MM.1S (cell line): Measurements from ENCODE around the gene IL27RA.

Source experiments
- DNase-seq: peaks from one replicate; pipeline ENCODE4 v3.0.0-alpha.2; 2015
- H2AFZ ChIP-seq: fragments of 300-600 bp; sonication (generic); 2 replicates; pipeline ENCODE4 v1.6.0; 2016; ENCODE audit warnings: antibody characterized with exemption, low read length
- H3F3A ChIP-seq: fragments of 300-600 bp; sonication (generic); 2 replicates; pipeline ENCODE4 v1.6.1; 2016; ENCODE audit warnings: mild to moderate bottlenecking, antibody characterized with exemption, low read length, moderate library complexity, mixed read lengths; ENCODE audit not compliant: insufficient read depth
- H3K27ac ChIP-seq: fragments of 300-600 bp; sonication (generic); 2 replicates; pipeline ENCODE4 v1.5.1; 2016; ENCODE audit warnings: mild to moderate bottlenecking, low read length
- H3K27me3 ChIP-seq: fragments of 300-600 bp; sonication (generic); replicated peaks from 2 replicates; pipeline ENCODE4 v1.6.0; 2016; ENCODE audit warnings: low read length; ENCODE audit not compliant: insufficient read depth
- H3K36me3 ChIP-seq: fragments of 300-600 bp; sonication (generic); replicated peaks from 2 replicates; pipeline ENCODE4 v1.6.1; 2016; ENCODE audit warnings: mild to moderate bottlenecking, low read length, mixed read lengths; ENCODE audit not compliant: insufficient read depth
- H3K4me1 ChIP-seq: fragments of 300-600 bp; sonication (generic); 2 replicates; pipeline ENCODE4 v1.6.1; 2016; ENCODE audit warnings: low read length, mixed read lengths
- H3K4me2 ChIP-seq: fragments of 300-600 bp; sonication (generic); 2 replicates; pipeline ENCODE4 v1.6.0; 2016; ENCODE audit warnings: low read depth, low read length
- H3K4me3 ChIP-seq: fragments of 300-600 bp; sonication (generic); 2 replicates; pipeline ENCODE4 v1.5.1; 2016; ENCODE audit warnings: low read length, mixed read lengths
- H3K79me2 ChIP-seq: fragments of 300-600 bp; sonication (generic); 2 replicates; pipeline ENCODE4 v1.6.1; 2016; ENCODE audit warnings: mixed run types, low read length, mixed read lengths
- H3K9ac ChIP-seq: fragments of 300-600 bp; sonication (generic); 2 replicates; pipeline ENCODE4 v1.6.1; 2016; ENCODE audit warnings: low read length, mixed read lengths
- H3K9me2 ChIP-seq: fragments of 300-600 bp; sonication (generic); replicated peaks from 2 replicates; pipeline ENCODE4 v1.6.1; 2016; ENCODE audit warnings: mild to moderate bottlenecking, low read length, mixed read lengths; ENCODE audit not compliant: insufficient read depth
- H3K9me3 ChIP-seq: fragments of 300-600 bp; sonication (generic); replicated peaks from 2 replicates; pipeline ENCODE4 v1.6.1; 2016; ENCODE audit warnings: mild to moderate bottlenecking, low read length, mixed read lengths; ENCODE audit not compliant: insufficient read depth
- H4K20me1 ChIP-seq: fragments of 300-600 bp; sonication (generic); 2 replicates; pipeline ENCODE4 v1.6.1; 2016; ENCODE audit warnings: mild to moderate bottlenecking, low read length, moderate library complexity, mixed read lengths; ENCODE audit not compliant: insufficient read depth
- CTCF ChIP-seq: fragments of 300-600 bp; sonication (generic); IDR thresholded peaks from 2 replicates; pipeline ENCODE4 v1.5.1; 2016; ENCODE audit warnings: antibody characterized with exemption, low read length, mixed read lengths
- EZH2 ChIP-seq: fragments of 300-600 bp; sonication (generic); optimal IDR thresholded peaks from 2 replicates; pipeline ENCODE3; 2017; ENCODE audit warnings: low read depth, mild to moderate bottlenecking, antibody characterized with exemption, low read length, mixed read lengths
- EZH2phosphoT487 ChIP-seq: fragments of 300-600 bp; sonication (generic); IDR thresholded peaks from 2 replicates; pipeline ENCODE4 v1.6.1; 2018; ENCODE audit warnings: antibody characterized with exemption, low read length

IL27RA gene

GRCh38 chr19:13983213-13983889 is 48.2 kb upstream of the IL27RA start:
- no peaks in the 10 kb centered on the region for H3K79me2 ChIP-seq
- H3K4me2 ChIP-seq, result no peak overlapping the region
- no peak overlapping the region for H3K27ac ChIP-seq
- no peaks in the 10 kb centered on the region for H3K9me2 ChIP-seq
- TF ChIP-seq EZH2, result no peak
- TF ChIP-seq CTCF, result no peak
- no peak for TF ChIP-seq EZH2phosphoT487
- H3K9me3 ChIP-seq, result no peaks in the 10 kb centered on the region
- H3K9ac ChIP-seq, result no peak overlapping the region
- no peak overlapping the region for H3K4me3 ChIP-seq
- peaks cover 18% of the 10 kb centered on the region for H3F3A ChIP-seq
- no peaks in the 10 kb centered on the region for H3K27me3 ChIP-seq
- H2AFZ ChIP-seq, result no peak overlapping the region
- no peak for DNase-seq
- no peaks in the 10 kb centered on the region for H4K20me1 ChIP-seq
- H3K4me1 ChIP-seq, result peaks cover 22% of the 10 kb centered on the region
- no peaks in the 10 kb centered on the region for H3K36me3 ChIP-seq

- H3K4me2 ChIP-seq, result no peak overlapping the region
Observed at GRCh38 chr19:13984186-13984585, 47.4 kb upstream of the IL27RA start.

GRCh38 chr19:13984875-13985741 is 46.5 kb upstream of the IL27RA start:
- no peaks in the 10 kb centered on the region for H3K9me3 ChIP-seq
- no peak overlapping the region for H3K4me2 ChIP-seq
- H3K79me2 ChIP-seq, result no peaks in the 10 kb centered on the region

More at GRCh38 chr19:13984186-13984585, 47.4 kb upstream of the IL27RA start:
- peaks cover 18% of the 10 kb centered on the region for H3F3A ChIP-seq
- H3K9me3 ChIP-seq, result no peaks in the 10 kb centered on the region
- no peaks in the 10 kb centered on the region for H3K27me3 ChIP-seq
- H2AFZ ChIP-seq, result no peak overlapping the region
- no peak overlapping the region for H3K9ac ChIP-seq
- no peak for DNase-seq
- H3K36me3 ChIP-seq, result no peaks in the 10 kb centered on the region
- TF ChIP-seq EZH2phosphoT487, result no peak
- no peak for TF ChIP-seq CTCF
- no peak for TF ChIP-seq EZH2
- H3K4me3 ChIP-seq, result no peak overlapping the region
- no peaks in the 10 kb centered on the region for H4K20me1 ChIP-seq
- H3K9me2 ChIP-seq, result no peaks in the 10 kb centered on the region
- no peak overlapping the region for H3K27ac ChIP-seq
- no peaks in the 10 kb centered on the region for H3K79me2 ChIP-seq
- peaks cover 22% of the 10 kb centered on the region for H3K4me1 ChIP-seq

More at GRCh38 chr19:13984875-13985741, 46.5 kb upstream of the IL27RA start:
- no peak for DNase-seq
- Histone ChIP-seq H3K4me3 (no peak overlapping the region), H4K20me1 (no peaks in the 10 kb centered on the region), H3K27ac (no peak overlapping the region; the same call in 1 of the 2 replicates), H3F3A (peaks cover 18% of the 10 kb centered on the region), H3K9ac (no peak overlapping the region), H3K4me1 (peaks cover 22% of the 10 kb centered on the region), H3K36me3 (no peaks in the 10 kb centered on the region), H3K27me3 (no peaks in the 10 kb centered on the region), H2AFZ (no peak overlapping the region), H3K9me2 (no peaks in the 10 kb centered on the region)
- TF ChIP-seq EZH2 (no peak), EZH2phosphoT487 (no peak), CTCF (no peak)
